Endothelial cell of umbilical vein (primary cell): Measurements from ENCODE around the gene SEMA4A. TPM values are rescaled to one million over a fixed set of nuclear protein-coding genes. Genes with fewer than 3 reads are reported as not detected.
A peak's percentile ranks its signal among the peaks of the same experiment; 100 is the strongest.

Experiments
- BruUV-seq: library from RNA; stranded (reverse); fragments of 400-500 nt; replicated peaks from 2 replicates; lab custom pipeline; 2021; lab: Mats Ljungman, UMichigan
- CTCF ChIA-PET: fragments of 300-600, 350-600 bp; sonication (Branson Sonifier 250); formaldehyde crosslinking; loops from one replicate; lab custom pipeline; 2021; ENCODE audit warnings: antibody characterized with exemption, inconsistent platforms; lab: Charles Lee
- POLR2A ChIA-PET: fragments of 300-600, 350-600 bp; sonication (Branson Sonifier 250); formaldehyde crosslinking; loops from one replicate; lab custom pipeline; 2021; ENCODE audit warnings: antibody characterized with exemption, inconsistent platforms; lab: Charles Lee
- DNase-seq: peaks from one replicate; pipeline ENCODE4 v3.0.0-alpha.2; 2011; ENCODE audit warnings: low read depth, low spot score
- FAIRE-seq: peaks from 2 replicates; lab custom pipeline; 2011; peaks lifted over from hg19 to GRCh38; lab: Jason Lieb, UNC
- H2AFZ ChIP-seq: 2 replicates; pipeline ENCODE4 v1.6.0; 2012; ENCODE audit warnings: low read depth, low read length, control low read depth, inconsistent platforms
- H3K27ac ChIP-seq: 2 replicates; pipeline ENCODE4 v1.5.1; 2011; ENCODE audit warnings: low read depth, mild to moderate bottlenecking, control low read depth, low read length, moderate library complexity; ENCODE audit not compliant: insufficient read depth
- H3K27me3 ChIP-seq, 2 experiments: 2 replicates each; pipeline versions ENCODE4 v1.6.0 to v1.6.1; 2011; ENCODE audit warnings: low read length in 2 of 2, mixed read lengths in 1 of 2; ENCODE audit not compliant: control insufficient read depth in 2 of 2, insufficient read depth in 2 of 2
- H3K36me3 ChIP-seq, 2 experiments: 2 replicates in 1 of 2; 3 replicates in 1 of 2; pipeline ENCODE4 v1.5.1; 2011; ENCODE audit warnings: low read length in 2 of 2, mild to moderate bottlenecking in 1 of 2, moderate library complexity in 1 of 2; ENCODE audit not compliant: control insufficient read depth in 2 of 2, insufficient read depth in 2 of 2; ENCODE audit errors: extremely low read depth in 1 of 2
- H3K4me1 ChIP-seq: 3 replicates; pipeline ENCODE4 v1.5.1; 2011; ENCODE audit warnings: mild to moderate bottlenecking, low read length; ENCODE audit not compliant: control insufficient read depth, insufficient read depth; ENCODE audit errors: extremely low read depth
- H3K4me2 ChIP-seq: 2 replicates; pipeline ENCODE4 v1.6.1; 2011; ENCODE audit warnings: low read length, control low read depth, mixed read lengths; ENCODE audit not compliant: insufficient read depth
- H3K4me3 ChIP-seq, 3 experiments: fragments of 200-600 bp in 1 of 3; sonication (generic), shearing (Covaris generic) in 1 of 3; replicated peaks in 1 of 3; 2 replicates each; pipeline ENCODE4 v1.5.1; 2011 to 2016; ENCODE audit warnings: control low read depth in 3 of 3, low read length in 3 of 3, mild to moderate bottlenecking in 2 of 3, inconsistent platforms in 1 of 3, low read depth in 1 of 3, moderate library complexity in 1 of 3; ENCODE audit not compliant: insufficient read depth in 1 of 3
- H3K79me2 ChIP-seq: 2 replicates; pipeline ENCODE4 v1.6.0; 2012; ENCODE audit warnings: low read length, inconsistent platforms; ENCODE audit not compliant: control insufficient read depth, insufficient read depth
- H3K9ac ChIP-seq: replicated peaks from 2 replicates; pipeline ENCODE3; 2011; ENCODE audit warnings: low read length, control low read depth; ENCODE audit not compliant: insufficient read depth; ENCODE audit errors: extremely low read depth
- H3K9me1 ChIP-seq: replicated peaks from 3 replicates; pipeline ENCODE4 v1.6.0; 2011; ENCODE audit warnings: mild to moderate bottlenecking, low read length; ENCODE audit not compliant: control insufficient read depth, insufficient read depth; ENCODE audit errors: extremely low read depth
- H3K9me3 ChIP-seq: replicated peaks from 2 replicates; pipeline ENCODE4 v1.5.1; 2012; ENCODE audit warnings: low read length, inconsistent platforms; ENCODE audit not compliant: control insufficient read depth, insufficient read depth
- H4K20me1 ChIP-seq: replicated peaks from 2 replicates; pipeline ENCODE3; 2011; ENCODE audit warnings: mild to moderate bottlenecking, low read length; ENCODE audit not compliant: control insufficient read depth, insufficient read depth; ENCODE audit errors: extremely low read depth
- CTCF ChIP-seq, 2 donors: IDR thresholded peaks; 1 replicate in 1 of 2; 2 replicates in 1 of 2; pipeline ENCODE4 v1.5.1; 2011; ENCODE audit warnings: low read length in 2 of 2, mild to moderate bottlenecking in 2 of 2, moderate library complexity in 2 of 2, control low read depth in 1 of 2, inconsistent platforms in 1 of 2, low read depth in 1 of 2; ENCODE audit not compliant: insufficient read depth in 1 of 2; ENCODE audit errors: extremely low read depth in 1 of 2
- EZH2 ChIP-seq: IDR thresholded peaks from 2 replicates; pipeline ENCODE4 v1.6.1; 2012; ENCODE audit warnings: borderline replicate concordance, low read depth, mild to moderate bottlenecking, moderate library complexity, low read length, inconsistent platforms; ENCODE audit not compliant: severe bottlenecking
- FOS ChIP-seq: IDR thresholded peaks from 2 replicates; pipeline ENCODE4 v1.6.1; 2011; ENCODE audit warnings: mild to moderate bottlenecking, low read length, moderate library complexity, borderline replicate concordance; ENCODE audit not compliant: insufficient read depth
- JUN ChIP-seq: IDR thresholded peaks from 2 replicates; pipeline ENCODE4 v1.6.1; 2011; ENCODE audit warnings: borderline replicate concordance, low read depth; ENCODE audit not compliant: insufficient read length, insufficient read depth
- MAX ChIP-seq: IDR thresholded peaks from 2 replicates; pipeline ENCODE4 v1.6.1; 2011; ENCODE audit not compliant: insufficient read depth, insufficient read length
- MYC ChIP-seq: IDR thresholded peaks from one replicate; pipeline ENCODE4 v1.6.1; 2011; ENCODE audit warnings: mild to moderate bottlenecking, low read depth, low read length
- POLR2A ChIP-seq: IDR thresholded peaks from 2 replicates; pipeline ENCODE4 v1.6.1; 2012; ENCODE audit warnings: low read depth, mild to moderate bottlenecking, control low read depth, low read length
- POLR2AphosphoS5 ChIP-seq: IDR thresholded peaks from 2 replicates; pipeline ENCODE4 v1.6.1; 2012; ENCODE audit warnings: low read depth, mild to moderate bottlenecking, control low read depth, low read length, moderate library complexity; ENCODE audit not compliant: insufficient read depth
- dilution Hi-C: fragments of 300-500 bp; cut with MboI; formaldehyde crosslinking; loops from one replicate; pipeline ENCODE4 v1.15.0; 2019; ENCODE audit warnings: low sequenced_read_pairs; ENCODE audit not compliant: extremely low pct_ligation_motif_present
- intact Hi-C: fragments of 100-400 bp; cut with micrococcal nuclease; formaldehyde crosslinking; loops from one replicate; pipeline ENCODE4 v1.10.0; 2022
- polyA plus RNA-seq, 4 experiments: library from polyadenylated mRNA; depleted of rRNA in 3 of 4; stranded (reverse) in 3 of 4; unstranded in 1 of 4; fragments of >200 nt; gene quantifications; 2 replicates each; pipeline versions ENCODE4 v1.2.1 to v1.2.3, GENCODE V29; 2011 to 2012; ENCODE audit warnings: missing spikeins in 1 of 4
- total RNA-seq: library from RNA; stranded (reverse); gene quantifications from 2 replicates; pipeline ENCODE4 v1.2.3, GENCODE V29; 2021

Gene SEMA4A
- total and polyA plus RNA-seq, 2 donors (not counting 3 experiments of a cell fraction or from before 2014, with no cell fraction given), result 1.5 to 1.6 TPM

- Histone ChIP-seq H3K4me2 (peak overlapping the region; percentile 68), H3K27ac (peak overlapping the region; percentile 9), H3K27me3 (no peaks in the 10 kb centered on the region)
These were observed 35.1 kb upstream of the SEMA4A start for GRCh38 chr1:156118177-156118868.

More at GRCh38 chr1:156118177-156118868, 35.1 kb upstream of the SEMA4A start:
- TF ChIP-seq POLR2AphosphoS5 (no peak), EZH2 (no peak), CTCF (IDR thresholded peaks at IDR 0.05; ENCODE audit: extremely low read depth in 1 of 2, insufficient read depth in 1 of 2, low read depth in 1 of 2, low read length in 2 of 2) (no peak), JUN (no peak), POLR2A (no peak), FOS (no peak), MAX (no peak), MYC (no peak)
- Histone ChIP-seq H3K9me1 (no peaks in the 10 kb centered on the region), H3K9ac (peak overlapping the region; percentile 20), H3K36me3 (peaks cover 0 to 4% of the 10 kb centered on the region in 2 experiments), H3K79me2 (peaks cover 84% of the 10 kb centered on the region), H2AFZ (no peak overlapping the region), H3K4me3 (peak overlapping the region in 2 of 3 experiments; percentile 5 to 41), H4K20me1 (no peaks in the 10 kb centered on the region), H3K9me3 (no peaks in the 10 kb centered on the region), H3K4me1 (peaks cover 61% of the 10 kb centered on the region)
- no TSS peak for BruUV-seq
- peak; percentile 64 for FAIRE-seq
- ChIA-PET POLR2A (no interaction called here), CTCF (interaction anchor here (0.9 to 13.3 kb wide), 4 partner anchors 10 to 107 kb away, joined by 3 to 283 read pairs (median 28); no protein-coding TSS in a partner anchor)
- DNase-seq, result no peak
- dilution Hi-C loops, result no loop called here
- intact Hi-C loops, result no loop called here
